GM18498 (cell line): ENCODE results near the gene TRIM25.
A peak's percentile ranks its signal among the peaks of the same experiment; 100 is the strongest.

Experiments
- ATAC-seq: cut with Tn5 transposase; IDR thresholded peaks from one replicate; pipeline ENCODE4 v1.9.1; 2021; ENCODE audit warnings: mild to moderate bottlenecking, moderate library complexity; ENCODE audit not compliant: unreplicated experiment

Gene TRIM25

GRCh38 chr17:56896217-56896967 lies 17.5 kb downstream of the TRIM25 start:
- ATAC-seq = no peak

- ATAC-seq = no peak
Measured at GRCh38 chr17:56894859-56895455, 18.9 kb downstream of the TRIM25 start.

GRCh38 chr17:56893503-56893902 lies 20.3 kb downstream of the TRIM25 start:
- no peak for ATAC-seq

GRCh38 chr17:56892333-56892732 lies 21.5 kb downstream of the TRIM25 start:
- no peak for ATAC-seq

- no peak for ATAC-seq
Measured at GRCh38 chr17:56891751-56892150, 22.1 kb downstream of the TRIM25 start.

- ATAC-seq = no peak
Measured at GRCh38 chr17:56890906-56891674, 22.8 kb downstream of the TRIM25 start.

GRCh38 chr17:56890390-56890789 lies 23.5 kb downstream of the TRIM25 start:
- ATAC-seq = no peak

GRCh38 chr17:56887552-56888467 lies 26.0 kb downstream of the TRIM25 start:
- no peak for ATAC-seq

- ATAC-seq = no peak
Measured at GRCh38 chr17:56887105-56887504, 26.7 kb downstream of the TRIM25 start.

GRCh38 chr17:56886288-56886731 lies 27.5 kb downstream of the TRIM25 start:
- ATAC-seq = no peak

- no peak for ATAC-seq
Measured at GRCh38 chr17:56885312-56885657, 28.6 kb downstream of the TRIM25 start.

GRCh38 chr17:56884483-56885311 lies 29.2 kb downstream of the TRIM25 start:
- no peak for ATAC-seq

GRCh38 chr17:56883616-56884015 lies 30.2 kb downstream of the TRIM25 start:
- no peak for ATAC-seq

- ATAC-seq = no peak
Measured at GRCh38 chr17:56881685-56882295, 32.1 kb downstream of the TRIM25 start.

- no peak for ATAC-seq
Measured at GRCh38 chr17:56880571-56880970, 33.3 kb downstream of the TRIM25 start.

GRCh38 chr17:56880133-56880532 lies 33.7 kb downstream of the TRIM25 start:
- no peak for ATAC-seq

- no peak for ATAC-seq
Measured at GRCh38 chr17:56879280-56879679, 34.6 kb downstream of the TRIM25 start.

GRCh38 chr17:56876766-56877179 lies 37.1 kb downstream of the TRIM25 start:
- no peak for ATAC-seq

GRCh38 chr17:56870081-56870651 lies 43.7 kb downstream of the TRIM25 start:
- ATAC-seq = peak; percentile 67
